GM12873 (cell line): ENCODE data around the gene FGR.

Source experiments
- CTCF ChIP-seq: IDR thresholded peaks from 2 replicates; pipeline ENCODE4 v1.5.1; 2012; ENCODE audit warnings: low read depth, mild to moderate bottlenecking, moderate library complexity, low read length, control low read depth; ENCODE audit not compliant: insufficient read depth; ENCODE audit errors: missing control alignments

Gene FGR

GRCh38 chr1:27626031-27626935 lies 8.7 kb downstream of the FGR start:
- TF ChIP-seq CTCF, result no peak

- no peak for TF ChIP-seq CTCF
These were observed 10.4 kb downstream of the FGR start for GRCh38 chr1:27624467-27625178.

- TF ChIP-seq CTCF, result no peak
These were observed 11.4 kb downstream of the FGR start for GRCh38 chr1:27623327-27624212.

DNA sequence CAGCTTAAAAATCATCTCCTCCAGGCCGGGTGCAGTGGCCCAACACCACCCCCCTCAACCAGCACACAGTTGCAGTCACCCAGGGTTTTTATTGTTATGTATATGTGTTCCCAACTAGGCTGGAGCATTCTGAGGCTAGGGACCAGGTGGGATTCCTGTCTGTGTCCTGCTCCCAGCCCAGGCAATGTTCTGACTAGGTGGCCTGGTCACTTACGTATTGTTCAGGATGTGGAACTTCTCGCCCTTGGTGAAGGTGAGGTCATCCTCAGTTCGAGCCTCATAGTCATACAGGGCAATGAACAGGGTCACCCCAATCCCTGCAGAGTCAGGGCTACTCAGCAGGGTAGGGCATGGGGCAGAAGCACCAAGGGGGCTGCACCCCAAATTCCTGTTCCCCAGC lies 12.2 kb downstream of the FGR start:
- TF ChIP-seq CTCF, result no peak

DNA sequence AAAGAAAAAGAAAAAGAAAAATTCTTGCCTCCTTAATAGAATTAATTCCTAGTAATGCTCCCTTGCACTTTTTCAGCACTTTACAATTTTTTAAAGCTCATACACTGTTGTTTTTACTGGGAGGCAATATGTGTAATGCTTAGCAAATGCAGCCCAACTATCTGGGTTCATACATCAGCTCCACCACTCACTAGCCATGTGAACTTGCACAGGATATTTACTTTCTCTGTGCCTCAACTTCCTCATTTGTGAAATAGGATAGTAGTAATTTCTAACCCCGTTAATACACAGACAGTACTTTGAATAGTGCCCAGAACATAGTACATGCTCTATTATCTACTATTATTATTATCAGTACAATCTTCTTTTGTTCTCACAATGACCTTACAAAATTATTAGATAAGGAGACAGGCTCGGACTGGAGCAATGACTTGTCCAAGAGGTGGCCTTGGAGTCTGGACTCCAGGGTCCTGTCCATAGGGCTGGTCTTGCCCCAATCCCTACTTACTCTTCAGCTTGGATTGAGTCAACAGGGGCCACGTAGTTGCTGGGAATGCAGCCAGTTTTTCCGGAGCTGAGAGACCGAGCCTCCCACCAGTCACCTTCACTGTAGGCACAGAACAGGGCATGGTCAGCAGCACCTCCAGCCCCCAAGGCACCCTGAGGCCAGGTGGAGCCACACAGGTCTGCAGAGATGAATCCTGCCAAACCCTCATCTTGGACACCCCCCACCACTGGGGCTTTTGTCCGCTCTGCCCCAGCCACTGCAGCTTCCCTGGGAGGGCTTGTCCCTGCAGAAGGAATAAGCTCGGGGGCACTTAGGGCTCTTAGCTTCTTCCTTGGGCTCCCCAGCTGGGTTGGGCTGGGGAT lies 13.7 kb downstream of the FGR start:
- no peak for TF ChIP-seq CTCF

DNA sequence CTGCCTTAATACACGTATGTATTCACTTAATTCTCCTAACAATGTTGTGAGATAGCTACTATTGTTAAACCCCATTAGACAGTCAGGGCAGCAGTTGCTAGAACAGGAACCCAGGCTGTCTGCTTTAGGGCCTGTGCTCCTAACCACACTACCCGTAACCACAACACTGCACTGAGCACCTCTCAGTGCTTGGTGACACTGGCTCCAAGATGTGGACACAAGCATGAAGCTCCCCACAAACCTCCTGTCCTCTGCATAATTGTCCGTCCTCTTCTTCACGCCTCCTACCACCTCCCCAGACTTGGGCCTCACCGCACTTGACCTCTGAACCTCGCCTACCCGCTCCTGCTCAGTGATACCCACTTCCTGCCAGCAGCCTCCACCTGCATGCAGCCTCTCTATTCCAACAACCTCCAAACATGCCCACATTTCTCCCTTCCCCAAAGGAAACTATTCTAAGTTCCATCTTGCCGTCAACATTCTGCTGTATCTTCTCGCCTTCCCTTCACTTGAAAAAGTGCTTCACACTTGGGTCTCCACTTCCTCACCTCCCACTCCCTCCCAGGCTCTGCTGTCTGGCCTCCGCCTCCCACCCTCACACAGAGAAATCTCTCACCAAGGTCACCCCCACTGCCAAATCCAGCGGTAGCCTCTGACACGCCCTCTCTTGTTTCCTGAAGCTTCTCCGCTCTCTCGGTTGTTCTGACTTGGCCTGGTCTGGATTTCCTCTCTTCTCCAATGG lies 16.5 kb downstream of the FGR start:
- TF ChIP-seq CTCF, result no peak
